Gastrocnemius medialis (tissue), 4 donors: ENCODE measurements around the gene GNAZ. TPM values are rescaled to one million over a fixed set of nuclear protein-coding genes. Genes with fewer than 3 reads are reported as not detected.

ENCODE experiments used
- ATAC-seq, 2 donors: fragments of 150-250 bp; one replicate each; pipeline ENCODE4 v1.9.1; 2016
- DNase-seq, 2 donors: peaks; one replicate each; pipeline ENCODE4 v3.0.0-alpha.2; 2019
- H3K27ac ChIP-seq, 4 donors: fragments of 200-600 bp; sonication (generic); 1 replicate in 1 of 4; 2 replicates in 3 of 4; pipeline ENCODE4 v1.5.1; 2016 to 2018; ENCODE audit warnings: mild to moderate bottlenecking in 2 of 4, moderate library complexity in 1 of 4
- H3K27me3 ChIP-seq, 3 donors: fragments of 200-600 bp; sonication (generic) in 2 of 3; 1 replicate in 1 of 3; 2 replicates in 2 of 3; pipeline versions ENCODE4 v1.5.1 to v1.6.0; 2016 to 2019; ENCODE audit warnings: mild to moderate bottlenecking in 1 of 3, moderate library complexity in 1 of 3
- H3K36me3 ChIP-seq, 2 donors: fragments of 200-600 bp; sonication (generic) in 1 of 2; one replicate each; pipeline ENCODE4 v1.5.1; 2017 to 2018
- H3K4me1 ChIP-seq, 2 donors: fragments of 200-600 bp; sonication (generic) in 1 of 2; one replicate each; pipeline ENCODE4 v1.5.1; 2016 to 2017; ENCODE audit warnings: mild to moderate bottlenecking in 2 of 2
- H3K4me3 ChIP-seq, 4 donors: fragments of 200-600 bp; sonication (generic) in 3 of 4; 1 replicate in 1 of 4; 2 replicates in 3 of 4; pipeline ENCODE4 v1.5.1; 2016 to 2019; ENCODE audit warnings: mild to moderate bottlenecking in 2 of 4
- H3K9me3 ChIP-seq, 3 donors: fragments of 200-600 bp; sonication (generic) in 2 of 3; 1 replicate in 1 of 3; 2 replicates in 2 of 3; pipeline ENCODE4 v1.5.1; 2016 to 2019
- CTCF ChIP-seq, 5 experiments: fragments of 450-650 bp in 3 of 5; fragments of 200-600 bp in 2 of 5; sonication (generic) in 2 of 5; IDR thresholded peaks in 4 of 5; conservative IDR thresholded peaks in 1 of 5; 1 replicate in 4 of 5; 2 replicates in 1 of 5; pipeline ENCODE4 v1.5.1; 2016 to 2019; ENCODE audit warnings: antibody characterized with exemption in 5 of 5, mild to moderate bottlenecking in 3 of 5, moderate library complexity in 3 of 5
- POLR2A ChIP-seq, 2 donors: fragments of 450-650 bp; IDR thresholded peaks; one replicate each; pipeline ENCODE4 v1.6.1; 2017; ENCODE audit warnings: antibody characterized with exemption in 2 of 2, mild to moderate bottlenecking in 2 of 2, moderate library complexity in 2 of 2
- in situ Hi-C, 4 donors: fragments of 200-750 bp; cut with MboI; loops; one replicate each; pipeline versions ENCODE4 v1.15.0 to v1.8.0; 2017; ENCODE audit warnings: low sequenced_read_pairs in 4 of 4
- intact Hi-C: fragments of 100-400 bp; cut with DNase I; formaldehyde crosslinking; loops from one replicate; pipeline ENCODE4 v1.15.1; 2023; ENCODE audit warnings: low total_unique reads
- total RNA-seq, 4 donors: library from RNA; depleted of rRNA; stranded (reverse); fragments of >200 nt; gene quantifications; one replicate each; pipeline versions ENCODE4 v1.1.0 to v1.2.3, GENCODE V29; 2016

The GNAZ gene
- total RNA-seq, 4 donors from 2014 or later: 0.92 to 3.1 (median 2.6) TPM

- no peak overlapping the region for H3K27ac ChIP-seq
- H3K27me3 ChIP-seq: no peaks in the 10 kb centered on the region
- no peaks in the 10 kb centered on the region for H3K9me3 ChIP-seq
- intact Hi-C loops: no loop called here
- ATAC-seq (no peak), DNase-seq (no peak)
- in situ Hi-C loops: no loop called here
- no peaks in the 10 kb centered on the region for H3K4me1 ChIP-seq
- H3K4me3 ChIP-seq: no peak overlapping the region
- no peaks in the 10 kb centered on the region for H3K36me3 ChIP-seq
- TF ChIP-seq POLR2A (IDR thresholded peaks at IDR 0.05) (no peak), CTCF (IDR thresholded peaks at IDR 0.05 in 4 of 5, conservative IDR thresholded peaks at IDR 0.05 in 1 of 5) (no peak)
Observed at GRCh38 chr22:23112472-23113012, 42.2 kb downstream of the GNAZ start.

- intact Hi-C loops: no loop called here
- Histone ChIP-seq H3K4me3 (no peak overlapping the region), H3K27ac (no peak overlapping the region), H3K4me1 (peaks cover 0 to 5% of the 10 kb centered on the region in 2 donors), H3K36me3 (no peaks in the 10 kb centered on the region), H3K27me3 (no peaks in the 10 kb centered on the region), H3K9me3 (no peaks in the 10 kb centered on the region)
- DNase-seq (no peak), ATAC-seq (no peak)
- in situ Hi-C loops: no loop called here
- TF ChIP-seq POLR2A (IDR thresholded peaks at IDR 0.05): no peak
- no peak for TF ChIP-seq CTCF (IDR thresholded peaks at IDR 0.05 in 4 of 5, conservative IDR thresholded peaks at IDR 0.05 in 1 of 5)
Observed at GRCh38 chr22:23113067-23113846, 42.9 kb downstream of the GNAZ start.

GRCh38 chr22:23113847-23114720, 43.8 kb downstream of the GNAZ start:
- DNase-seq: no peak
- intact Hi-C loops (no loop called here), in situ Hi-C loops (no loop called here)
- TF ChIP-seq CTCF (IDR thresholded peaks at IDR 0.05 in 4 of 5, conservative IDR thresholded peaks at IDR 0.05 in 1 of 5) (no peak), POLR2A (IDR thresholded peaks at IDR 0.05) (no peak)
- Histone ChIP-seq H3K4me1 (peaks cover 0 to 5% of the 10 kb centered on the region in 2 donors), H3K4me3 (no peak overlapping the region), H3K9me3 (no peaks in the 10 kb centered on the region), H3K27ac (no peak overlapping the region), H3K27me3 (no peaks in the 10 kb centered on the region), H3K36me3 (no peaks in the 10 kb centered on the region)
- ATAC-seq: no peak

GRCh38 chr22:23114721-23115020, 44.4 kb downstream of the GNAZ start:
- no peaks in the 10 kb centered on the region for H3K36me3 ChIP-seq
- no peaks in the 10 kb centered on the region for H3K27me3 ChIP-seq
- H3K27ac ChIP-seq: no peak overlapping the region
- no peak for DNase-seq
- peaks cover 0 to 5% of the 10 kb centered on the region in 2 donors for H3K4me1 ChIP-seq
- H3K4me3 ChIP-seq: no peak overlapping the region
- ATAC-seq: no peak
- TF ChIP-seq POLR2A (IDR thresholded peaks at IDR 0.05) (no peak), CTCF (IDR thresholded peaks at IDR 0.05 in 4 of 5, conservative IDR thresholded peaks at IDR 0.05 in 1 of 5) (no peak)
- in situ Hi-C loops (no loop called here), intact Hi-C loops (no loop called here)
- no peaks in the 10 kb centered on the region for H3K9me3 ChIP-seq
